Neural cell (in vitro differentiated cells): ENCODE data around the gene KLHL15.

ENCODE experiments used
- CTCF ChIP-seq: fragments of 450-650 bp; IDR thresholded peaks from 2 replicates; pipeline ENCODE4 v1.5.1; 2014; ENCODE audit warnings: antibody characterized with exemption, mild to moderate bottlenecking, moderate library complexity; ENCODE audit not compliant: poor library complexity, severe bottlenecking
- EP300 ChIP-seq: fragments of 450-650 bp; conservative IDR thresholded peaks from 2 replicates; pipeline ENCODE4 v1.6.1; 2014; ENCODE audit warnings: antibody characterized with exemption, mild to moderate bottlenecking, moderate library complexity; ENCODE audit not compliant: poor library complexity, severe bottlenecking

- TF ChIP-seq EP300: no peak
- no peak for TF ChIP-seq CTCF
These were observed 89.9 kb downstream of the KLHL15 start for GRCh38 chrX:23937100-23937499.
